ENCODE measurements around the gene CDCA8. TPM values are rescaled to one million over a fixed set of nuclear protein-coding genes. Genes with fewer than 3 reads are reported as not detected.

CDCA8 gene
- total and polyA plus RNA-seq, 2 of the 8 experiments (the other 6 are each of a cell fraction or from before 2014, with no cell fraction given): 43.9 to 46.2 TPM

DNA sequence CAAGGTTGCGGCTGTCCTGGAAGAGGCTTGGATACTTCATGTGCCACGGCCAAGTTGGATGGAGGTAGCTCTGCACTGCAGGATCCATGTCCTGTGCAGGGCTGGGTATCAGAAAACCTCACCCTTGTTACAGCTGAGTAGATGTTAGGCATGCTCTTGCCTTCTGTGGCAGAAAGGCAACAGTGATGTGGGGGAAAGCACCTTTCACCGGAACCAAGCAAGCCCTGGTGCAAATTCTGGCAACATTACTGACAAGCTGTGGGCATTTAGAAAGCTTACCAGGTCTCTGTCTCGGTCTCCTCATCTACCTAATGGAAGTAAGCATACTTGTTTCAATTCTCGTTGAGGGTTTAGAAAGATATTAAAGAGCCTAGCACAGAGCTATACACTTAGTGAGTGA lies 14.5 kb upstream of the CDCA8 start (continued):
- TF ChIP-seq, protein P1, sequence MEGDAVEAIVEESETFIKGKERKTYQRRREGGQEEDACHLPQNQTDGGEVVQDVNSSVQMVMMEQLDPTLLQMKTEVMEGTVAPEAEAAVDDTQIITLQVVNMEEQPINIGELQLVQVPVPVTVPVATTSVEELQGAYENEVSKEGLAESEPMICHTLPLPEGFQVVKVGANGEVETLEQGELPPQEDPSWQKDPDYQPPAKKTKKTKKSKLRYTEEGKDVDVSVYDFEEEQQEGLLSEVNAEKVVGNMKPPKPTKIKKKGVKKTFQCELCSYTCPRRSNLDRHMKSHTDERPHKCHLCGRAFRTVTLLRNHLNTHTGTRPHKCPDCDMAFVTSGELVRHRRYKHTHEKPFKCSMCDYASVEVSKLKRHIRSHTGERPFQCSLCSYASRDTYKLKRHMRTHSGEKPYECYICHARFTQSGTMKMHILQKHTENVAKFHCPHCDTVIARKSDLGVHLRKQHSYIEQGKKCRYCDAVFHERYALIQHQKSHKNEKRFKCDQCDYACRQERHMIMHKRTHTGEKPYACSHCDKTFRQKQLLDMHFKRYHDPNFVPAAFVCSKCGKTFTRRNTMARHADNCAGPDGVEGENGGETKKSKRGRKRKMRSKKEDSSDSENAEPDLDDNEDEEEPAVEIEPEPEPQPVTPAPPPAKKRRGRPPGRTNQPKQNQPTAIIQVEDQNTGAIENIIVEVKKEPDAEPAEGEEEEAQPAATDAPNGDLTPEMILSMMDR (IDR thresholded peaks at IDR 0.05; ENCODE audit: control extremely low read depth in 1 of 3, insufficient read depth in 1 of 3, low read depth in 1 of 3, low read length in 3 of 3): no peak
- TF ChIP-seq RFX5 (IDR thresholded peaks at IDR 0.05; ENCODE audit: borderline replicate concordance, low read depth, low read length): no peak
- no peak for TF ChIP-seq HDAC2 (IDR thresholded peaks at IDR 0.05; ENCODE audit: borderline replicate concordance in 1 of 2, low read depth in 2 of 2, low read length in 2 of 2)
- no peak for TF ChIP-seq YY1 (IDR thresholded peaks at IDR 0.05; ENCODE audit: low read depth, low read length)
- TF ChIP-seq, protein P2, sequence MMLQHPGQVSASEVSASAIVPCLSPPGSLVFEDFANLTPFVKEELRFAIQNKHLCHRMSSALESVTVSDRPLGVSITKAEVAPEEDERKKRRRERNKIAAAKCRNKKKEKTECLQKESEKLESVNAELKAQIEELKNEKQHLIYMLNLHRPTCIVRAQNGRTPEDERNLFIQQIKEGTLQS (IDR thresholded peaks at IDR 0.05; ENCODE audit: insufficient read depth, low read depth, low read length): no peak

Measured in H1 (cell line).